ENCODE measurements around the gene TMEM59.
"Not testable (repeated sequence)": the region's sequence is repeated elsewhere in the genome, so short reads cannot be mapped to it uniquely, and the experiment has no call there.

DNA sequence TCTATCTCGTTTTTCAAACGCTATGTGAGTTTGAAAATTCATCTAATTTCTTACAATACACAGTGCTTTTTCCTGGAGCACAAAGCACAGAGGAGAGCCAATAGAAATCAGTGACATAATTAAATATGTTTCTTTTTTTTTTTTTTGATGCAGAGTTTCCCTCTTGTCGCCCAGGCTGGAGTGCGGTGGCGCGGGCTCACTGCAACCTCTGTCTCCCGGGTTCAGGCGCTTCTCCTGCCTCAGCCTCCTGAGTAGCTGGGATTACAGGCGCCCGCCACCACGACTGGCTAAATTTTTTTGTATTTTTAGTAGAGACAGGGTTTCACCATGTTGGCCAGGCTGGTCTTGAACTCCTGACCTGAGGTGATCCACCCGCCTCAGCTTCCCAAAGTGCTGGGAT lies 2.6 kb downstream of the TMEM59 start:
- TF ChIP-seq RBBP5 (IDR thresholded peaks at IDR 0.05; ENCODE audit: borderline replicate concordance, low read depth, low read length); CTCF (IDR thresholded peaks at IDR 0.05; ENCODE audit: control extremely low read depth in 1 of 3, insufficient read depth in 1 of 3, low read depth in 1 of 3, low read length in 3 of 3); EZH2 (IDR thresholded peaks at IDR 0.05; ENCODE audit: low read depth, low read length, severe bottlenecking); RFX5 (IDR thresholded peaks at IDR 0.05; ENCODE audit: borderline replicate concordance, low read depth, low read length); POLR2A (IDR thresholded peaks at IDR 0.05; ENCODE audit: control extremely low read depth in 1 of 2, low read depth in 2 of 2, low read length in 2 of 2); RAD21 (IDR thresholded peaks at IDR 0.05 in 1 of 2, conservative IDR thresholded peaks at IDR 0.05 in 1 of 2; ENCODE audit: low read depth in 2 of 2, low read length in 2 of 2); YY1 (IDR thresholded peaks at IDR 0.05; ENCODE audit: low read depth, low read length); POLR2AphosphoS5 (IDR thresholded peaks at IDR 0.05; ENCODE audit: low read depth, low read length); PHF8 (conservative IDR thresholded peaks at IDR 0.05; ENCODE audit: low read depth, low read length); JUN (IDR thresholded peaks at IDR 0.05; ENCODE audit: low read depth, low read length): not testable (repeated sequence)
- TF ChIP-seq, protein P1, sequence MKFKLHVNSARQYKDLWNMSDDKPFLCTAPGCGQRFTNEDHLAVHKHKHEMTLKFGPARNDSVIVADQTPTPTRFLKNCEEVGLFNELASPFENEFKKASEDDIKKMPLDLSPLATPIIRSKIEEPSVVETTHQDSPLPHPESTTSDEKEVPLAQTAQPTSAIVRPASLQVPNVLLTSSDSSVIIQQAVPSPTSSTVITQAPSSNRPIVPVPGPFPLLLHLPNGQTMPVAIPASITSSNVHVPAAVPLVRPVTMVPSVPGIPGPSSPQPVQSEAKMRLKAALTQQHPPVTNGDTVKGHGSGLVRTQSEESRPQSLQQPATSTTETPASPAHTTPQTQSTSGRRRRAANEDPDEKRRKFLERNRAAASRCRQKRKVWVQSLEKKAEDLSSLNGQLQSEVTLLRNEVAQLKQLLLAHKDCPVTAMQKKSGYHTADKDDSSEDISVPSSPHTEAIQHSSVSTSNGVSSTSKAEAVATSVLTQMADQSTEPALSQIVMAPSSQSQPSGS (IDR thresholded peaks at IDR 0.05; ENCODE audit: low read length): not testable (repeated sequence)
